H1 (cell line): ENCODE data around the gene TRAF3IP3. TPM values are rescaled to one million over a fixed set of nuclear protein-coding genes. Genes with fewer than 3 reads are reported as not detected.

ENCODE experiments used
- CTCF ChIA-PET: fragments of 300-600 bp; sonication (Branson Sonifier 250); formaldehyde crosslinking; loops from one replicate; lab custom pipeline; 2021; ENCODE audit not compliant: partially characterized antibody; lab: Charles Lee
- POLR2A ChIA-PET: fragments of 300-600 bp; sonication (Branson Sonifier 250); formaldehyde crosslinking; loops from one replicate; lab custom pipeline; 2021; ENCODE audit warnings: inconsistent platforms; ENCODE audit not compliant: partially characterized antibody; lab: Charles Lee
- DNase-seq, 2 experiments: peaks; one replicate each; pipeline versions ENCODE4 v3.0.0 to v3.0.0-alpha.2; 2010 to 2022; ENCODE audit warnings: low spot score in 2 of 2, low read depth in 1 of 2, mixed read lengths in 1 of 2
- FAIRE-seq: peaks from 2 replicates; lab custom pipeline; 2011; peaks lifted over from hg19 to GRCh38; lab: Jason Lieb, UNC
- H2AFZ ChIP-seq: 2 replicates; pipeline ENCODE4 v1.8.1; 2012; ENCODE audit warnings: low read length, inconsistent platforms
- H2AK5ac ChIP-seq: 2 replicates; pipeline ENCODE4 v1.6.1; 2013; ENCODE audit warnings: low read depth, low read length
- H2BK120ac ChIP-seq: replicated peaks from 2 replicates; pipeline ENCODE3; 2013; ENCODE audit warnings: low read depth, low read length, inconsistent platforms
- H2BK12ac ChIP-seq: 2 replicates; pipeline ENCODE4 v1.6.1; 2013; ENCODE audit warnings: low read depth, low read length
- H2BK15ac ChIP-seq: 2 replicates; pipeline ENCODE4 v1.6.1; 2013; ENCODE audit warnings: low read length
- H2BK20ac ChIP-seq: 2 replicates; pipeline ENCODE4 v1.6.1; 2013; ENCODE audit warnings: low read length
- H2BK5ac ChIP-seq: 2 replicates; pipeline ENCODE4 v1.6.1; 2013; ENCODE audit warnings: low read depth, low read length
- H3K14ac ChIP-seq: 2 replicates; pipeline ENCODE4 v1.6.1; 2013; ENCODE audit warnings: inconsistent platforms; ENCODE audit not compliant: insufficient read length
- H3K18ac ChIP-seq: 2 replicates; pipeline ENCODE4 v1.6.1; 2013; ENCODE audit warnings: low read length; ENCODE audit errors: extremely low read depth
- H3K23ac ChIP-seq: 2 replicates; pipeline ENCODE4 v1.6.1; 2013; ENCODE audit warnings: inconsistent platforms; ENCODE audit not compliant: insufficient read length
- H3K23me2 ChIP-seq: 2 replicates; pipeline ENCODE4 v1.6.1; 2013; ENCODE audit warnings: low read depth, low read length
- H3K27ac ChIP-seq: 2 replicates; pipeline ENCODE4 v1.6.1; 2011; ENCODE audit warnings: low read depth, low read length, inconsistent platforms
- H3K27me3 ChIP-seq, 4 experiments: replicated peaks in 1 of 4; 1 replicate in 1 of 4; 2 replicates in 3 of 4; pipeline versions ENCODE4 v1.6.1 to v1.8.1; 2011 to 2013; ENCODE audit warnings: low read length in 3 of 4, mild to moderate bottlenecking in 3 of 4, inconsistent platforms in 2 of 4, mixed read lengths in 2 of 4, moderate library complexity in 1 of 4; ENCODE audit not compliant: control insufficient read depth in 3 of 4, insufficient read depth in 3 of 4; ENCODE audit errors: extremely low read depth in 1 of 4
- H3K36me3 ChIP-seq, 4 experiments: 2 replicates each; pipeline versions ENCODE4 v1.6.1 to v1.8.1; 2011 to 2013; ENCODE audit warnings: mild to moderate bottlenecking in 4 of 4, low read length in 3 of 4, moderate library complexity in 2 of 4, control low read depth in 1 of 4, inconsistent platforms in 1 of 4; ENCODE audit not compliant: insufficient read depth in 4 of 4, control insufficient read depth in 2 of 4
- H3K4ac ChIP-seq: replicated peaks from 2 replicates; pipeline ENCODE3; 2013; ENCODE audit warnings: low read length, low read depth, mixed read lengths, inconsistent platforms; ENCODE audit not compliant: insufficient read length
- H3K4me1 ChIP-seq, 4 experiments: replicated peaks in 1 of 4; 1 replicate in 1 of 4; 2 replicates in 3 of 4; pipeline versions ENCODE4 v1.6.1 to v1.8.1; 2011 to 2013; ENCODE audit warnings: low read length in 3 of 4, inconsistent platforms in 2 of 4, mixed read lengths in 1 of 4; ENCODE audit not compliant: insufficient read depth in 4 of 4, control insufficient read depth in 3 of 4
- H3K4me2 ChIP-seq, 2 experiments: 2 replicates each; pipeline versions ENCODE4 v1.6.1 to v1.8.1; 2011 to 2013; ENCODE audit warnings: low read depth in 2 of 2, low read length in 2 of 2, control low read depth in 1 of 2, inconsistent platforms in 1 of 2, mild to moderate bottlenecking in 1 of 2; ENCODE audit not compliant: insufficient read depth in 1 of 2
- H3K4me3 ChIP-seq, 4 experiments: fragments of 200-600, 300-600 bp in 1 of 4; sonication (generic), shearing (Covaris generic), sonication (Bioruptor Twin) in 1 of 4; 2 replicates each; pipeline versions ENCODE4 v1.5.1 to v1.8.1; 2011 to 2016; ENCODE audit warnings: low read length in 4 of 4, low read depth in 3 of 4, control low read depth in 2 of 4, inconsistent platforms in 2 of 4, mild to moderate bottlenecking in 2 of 4, mixed read lengths in 1 of 4, moderate library complexity in 1 of 4; ENCODE audit not compliant: insufficient read depth in 2 of 4; ENCODE audit errors: extremely low read depth in 1 of 4
- H3K56ac ChIP-seq: replicated peaks from 2 replicates; pipeline ENCODE3; 2013; ENCODE audit warnings: low read depth, mild to moderate bottlenecking, mixed read lengths, low read length, inconsistent platforms; ENCODE audit not compliant: insufficient read length
- H3K79me1 ChIP-seq: 2 replicates; pipeline ENCODE4 v1.6.1; 2013; ENCODE audit warnings: low read depth, low read length, control low read depth
- H3K79me2 ChIP-seq, 2 experiments: 2 replicates each; pipeline versions ENCODE4 v1.6.1 to v1.8.1; 2012 to 2013; ENCODE audit warnings: low read length in 2 of 2, mild to moderate bottlenecking in 2 of 2, inconsistent platforms in 1 of 2; ENCODE audit not compliant: insufficient read depth in 2 of 2, control insufficient read depth in 1 of 2
- H3K9ac ChIP-seq, 4 experiments: replicated peaks in 1 of 4; 1 replicate in 1 of 4; 2 replicates in 3 of 4; pipeline versions ENCODE4 v1.6.1 to v1.8.1; 2011 to 2013; ENCODE audit warnings: low read depth in 3 of 4, low read length in 3 of 4, control low read depth in 2 of 4, mild to moderate bottlenecking in 2 of 4, moderate library complexity in 2 of 4, inconsistent platforms in 1 of 4; ENCODE audit errors: extremely low read depth in 1 of 4
- H3K9me3 ChIP-seq, 2 experiments: 2 replicates each; pipeline versions ENCODE4 v1.6.1 to v1.8.1; 2012 to 2013; ENCODE audit warnings: mild to moderate bottlenecking in 2 of 2, moderate library complexity in 2 of 2, control low read depth in 1 of 2, inconsistent platforms in 1 of 2, low read depth in 1 of 2, low read length in 1 of 2, mixed read lengths in 1 of 2; ENCODE audit not compliant: insufficient read depth in 2 of 2
- H4K20me1 ChIP-seq, 2 experiments: replicated peaks in 1 of 2; 2 replicates each; pipeline versions ENCODE3 to v1.8.1; 2011 to 2013; ENCODE audit warnings: inconsistent platforms in 2 of 2, low read length in 2 of 2, mild to moderate bottlenecking in 1 of 2; ENCODE audit not compliant: insufficient read depth in 2 of 2, control insufficient read depth in 1 of 2
- H4K5ac ChIP-seq: 2 replicates; pipeline ENCODE4 v1.6.1; 2013; ENCODE audit warnings: low read length, low read depth, mixed read lengths, inconsistent platforms; ENCODE audit not compliant: insufficient read length
- H4K8ac ChIP-seq: 2 replicates; pipeline ENCODE4 v1.8.0; 2013; ENCODE audit warnings: mild to moderate bottlenecking, moderate library complexity, low read length, inconsistent platforms; ENCODE audit not compliant: insufficient read depth; ENCODE audit errors: extremely low read depth
- H4K91ac ChIP-seq: replicated peaks from 2 replicates; pipeline ENCODE3; 2013; ENCODE audit warnings: low read length, mixed read lengths, inconsistent platforms; ENCODE audit not compliant: insufficient read length
- ATF3 ChIP-seq: IDR thresholded peaks from 2 replicates; pipeline ENCODE4 v1.6.1; 2011; ENCODE audit warnings: low read depth, mild to moderate bottlenecking, low read length; ENCODE audit not compliant: insufficient read depth
- BACH1 ChIP-seq: IDR thresholded peaks from 2 replicates; pipeline ENCODE4 v1.6.1; 2012; ENCODE audit warnings: low read length, improper control_type of control experiment
- BRCA1 ChIP-seq: IDR thresholded peaks from 2 replicates; pipeline ENCODE4 v1.6.1; 2012; ENCODE audit warnings: low read depth, low read length, improper control_type of control experiment
- CHD2 ChIP-seq: IDR thresholded peaks from 2 replicates; pipeline ENCODE4 v1.6.1; 2012; ENCODE audit warnings: low read length, improper control_type of control experiment
- EZH2 ChIP-seq: fragments of 200-600 bp; sonication (generic); IDR thresholded peaks from 2 replicates; pipeline ENCODE4 v1.7.1; 2012; ENCODE audit warnings: low read depth, mild to moderate bottlenecking, moderate library complexity, low read length, inconsistent platforms; ENCODE audit not compliant: severe bottlenecking
- MAX ChIP-seq: IDR thresholded peaks from 2 replicates; pipeline ENCODE4 v1.6.1; 2012; ENCODE audit warnings: inconsistent platforms
- POLR2AphosphoS5 ChIP-seq: IDR thresholded peaks from 2 replicates; pipeline ENCODE4 v1.6.1; 2011; ENCODE audit warnings: low read depth, low read length
- SP4 ChIP-seq: IDR thresholded peaks from 2 replicates; pipeline ENCODE4 v1.6.1; 2012; ENCODE audit warnings: low read length, inconsistent platforms
- TAF1 ChIP-seq: IDR thresholded peaks from 2 replicates; pipeline ENCODE4 v1.6.1; 2011; ENCODE audit warnings: mild to moderate bottlenecking, low read depth, low read length
- TAF7 ChIP-seq: optimal IDR thresholded peaks from 2 replicates; pipeline ENCODE3; 2011; ENCODE audit warnings: low read depth, mild to moderate bottlenecking, inconsistent platforms, low read length, moderate library complexity, borderline replicate concordance
- TCF12 ChIP-seq: IDR thresholded peaks from 2 replicates; pipeline ENCODE4 v1.6.1; 2011; ENCODE audit warnings: low read depth, mild to moderate bottlenecking, low read length
- USF2 ChIP-seq: IDR thresholded peaks from 2 replicates; pipeline ENCODE4 v1.6.1; 2011; ENCODE audit warnings: low read length, improper control_type of control experiment
- YY1 ChIP-seq: IDR thresholded peaks from 2 replicates; pipeline ENCODE4 v1.6.1; 2011; ENCODE audit warnings: low read depth, mild to moderate bottlenecking, low read length
- WGBS, 2 experiments: shearing (Covaris generic) in 1 of 2; methylation state at CpG; one replicate each; pipeline versions ENCODE4 v1.1.6 to v1.1.7; 2013 to 2015; ENCODE audit warnings: low lambda C conversion rate in 2 of 2, mixed read lengths in 2 of 2, inconsistent platforms in 1 of 2, low coverage in 1 of 2, missing lambda C conversion rate in 1 of 2; ENCODE audit not compliant: insufficient replicate concordance in 2 of 2, insufficient coverage in 1 of 2, insufficient read length in 1 of 2; ENCODE audit errors: extremely low coverage in 1 of 2, missing lambda C conversion rate in 1 of 2; 5-methylcytosine and 5-hydroxymethylcytosine counted together
- polyA plus RNA-seq, 7 experiments: library from polyadenylated mRNA; depleted of rRNA in 3 of 7; stranded (reverse) in 5 of 7; unstranded in 2 of 7; fragments of >200 nt in 5 of 7; fragments of 200-250 nt in 2 of 7; gene quantifications; 1 replicate in 5 of 7; 2 replicates in 1 of 7; 4 replicates in 1 of 7; pipeline versions ENCODE4 v1.2.1 to v1.2.3, GENCODE V29; 2011 to 2013; ENCODE audit warnings: missing spikeins in 2 of 7, mixed read lengths in 2 of 7
- total RNA-seq: library from RNA; stranded (reverse); fragmentation: NEBNext Ultra II Directional; extraction: Animal tissue kit (Norgen Biotek cat#: 25700); gene quantifications from 2 replicates; pipeline ENCODE4 v1.2.1, GENCODE V29; 2021

TRAF3IP3 gene
- total and polyA plus RNA-seq, 2 of the 8 experiments (the other 6 are each of a cell fraction or from before 2014, with no cell fraction given): not detected

GRCh38 chr1:209777587-209777986 is 21.7 kb downstream of the TRAF3IP3 start:
- no peak overlapping the region for H2BK20ac ChIP-seq
- FAIRE-seq: no peak
- no peak overlapping the region for H3K14ac ChIP-seq
- TF ChIP-seq BRCA1 (no peak), TCF12 (no peak), USF2 (no peak), BACH1 (no peak), ATF3 (no peak), TAF1 (no peak), SP4 (no peak), YY1 (no peak), MAX (no peak), TAF7 (no peak), CHD2 (no peak), EZH2 (no peak), POLR2AphosphoS5 (no peak)

More at GRCh38 chr1:209777587-209777986, 21.7 kb downstream of the TRAF3IP3 start:
- Histone ChIP-seq H4K5ac (no peak overlapping the region), H3K4me2 (no peak overlapping the region), H3K4me3 (no peak overlapping the region), H3K23me2 (no peaks in the 10 kb centered on the region), H3K18ac (no peak overlapping the region), H2BK12ac (no peak overlapping the region), H2BK15ac (no peak overlapping the region), H2AFZ (no peak overlapping the region), H4K8ac (no peak overlapping the region), H4K91ac (no peak overlapping the region), H3K9ac (no peak overlapping the region), H4K20me1 (no peaks in the 10 kb centered on the region), H3K79me2 (no peaks in the 10 kb centered on the region), H3K36me3 (0 out of 8 replicates have a peak, but pooled peaks cover 0 to under 1% (median 0%) of the 10 kb centered on the region in 4 experiments), H3K4ac (no peak overlapping the region), H2BK5ac (no peak overlapping the region), H3K27ac (no peak overlapping the region), H3K79me1 (no peaks in the 10 kb centered on the region), H3K23ac (no peak overlapping the region), H3K9me3 (no peaks in the 10 kb centered on the region), H2BK120ac (no peak overlapping the region), H2AK5ac (no peak overlapping the region), H3K4me1 (no peaks in the 10 kb centered on the region), H3K56ac (no peak overlapping the region), H3K27me3 (no peaks in the 10 kb centered on the region)
- ChIA-PET CTCF (interaction anchor here (1.2 kb wide), 1 partner anchor 16 kb away, joined by 3 read pairs; no protein-coding TSS in a partner anchor), POLR2A (interaction anchor here (0.7 kb wide), 1 partner anchor 12 kb away, joined by 3 read pairs; no protein-coding TSS in a partner anchor)
- WGBS, 2 experiments: 92% methylated on average over 2 of the region's 2 CpGs; no CpG with 5 or more reads in 1 of the 2 experiments
- DNase-seq: no peak
